HCT116 (cell line): ENCODE measurements around the gene KIAA1586.

Experiments
- CEBPB ChIP-seq: IDR thresholded peaks from 2 replicates; pipeline ENCODE4 v1.6.1; 2012; ENCODE audit warnings: low read depth
- CTCF ChIP-seq, 3 experiments: fragments of 200-600 bp in 1 of 3; sonication (generic) in 1 of 3; IDR thresholded peaks in 2 of 3; conservative IDR thresholded peaks in 1 of 3; 2 replicates each; pipeline ENCODE4 v1.5.1; 2012 to 2017; ENCODE audit warnings: low read depth in 2 of 3, low read length in 2 of 3, antibody characterized with exemption in 1 of 3, borderline replicate concordance in 1 of 3, control low read depth in 1 of 3, mild to moderate bottlenecking in 1 of 3, mixed read lengths in 1 of 3, mixed run types in 1 of 3, moderate library complexity in 1 of 3; ENCODE audit not compliant: insufficient read depth in 1 of 3
- EZH2phosphoT487 ChIP-seq: fragments of 200-600 bp; IDR thresholded peaks from 2 replicates; pipeline ENCODE4 v1.6.1; 2018; ENCODE audit warnings: antibody characterized with exemption, borderline replicate concordance
- FOSL1 ChIP-seq: IDR thresholded peaks from 2 replicates; pipeline ENCODE4 v1.6.1; 2012; ENCODE audit warnings: low read depth
- JUND ChIP-seq: IDR thresholded peaks from 2 replicates; pipeline ENCODE4 v1.6.1; 2012
- MAX ChIP-seq: IDR thresholded peaks from 2 replicates; pipeline ENCODE4 v1.6.1; 2012
- POLR2A ChIP-seq: IDR thresholded peaks from 2 replicates; pipeline ENCODE4 v1.7.0; 2011; ENCODE audit warnings: borderline replicate concordance; ENCODE audit not compliant: insufficient read depth, insufficient read length; ENCODE audit errors: extremely low read depth
- POLR2AphosphoS5 ChIP-seq: IDR thresholded peaks from 2 replicates; pipeline ENCODE4 v1.6.1; 2011; ENCODE audit warnings: mild to moderate bottlenecking, low read depth, low read length, moderate library complexity
- RAD21 ChIP-seq: IDR thresholded peaks from 2 replicates; pipeline ENCODE4 v1.6.1; 2012; ENCODE audit warnings: low read depth, mild to moderate bottlenecking
- SRF ChIP-seq: IDR thresholded peaks from 2 replicates; pipeline ENCODE4 v1.6.1; 2012; ENCODE audit warnings: low read depth
- TCF7L2 ChIP-seq: IDR thresholded peaks from 2 replicates; pipeline ENCODE4 v1.7.0; 2011; ENCODE audit warnings: borderline replicate concordance, inconsistent platforms; ENCODE audit not compliant: insufficient read depth, insufficient read length; ENCODE audit errors: extremely low read depth
- ZNF274 ChIP-seq: fragments of 200-500 bp; sonication (Bioruptor generic); IDR thresholded peaks from 2 replicates; pipeline ENCODE4 v1.6.1; 2014; ENCODE audit warnings: mild to moderate bottlenecking, low read depth, low read length, inconsistent platforms

DNA sequence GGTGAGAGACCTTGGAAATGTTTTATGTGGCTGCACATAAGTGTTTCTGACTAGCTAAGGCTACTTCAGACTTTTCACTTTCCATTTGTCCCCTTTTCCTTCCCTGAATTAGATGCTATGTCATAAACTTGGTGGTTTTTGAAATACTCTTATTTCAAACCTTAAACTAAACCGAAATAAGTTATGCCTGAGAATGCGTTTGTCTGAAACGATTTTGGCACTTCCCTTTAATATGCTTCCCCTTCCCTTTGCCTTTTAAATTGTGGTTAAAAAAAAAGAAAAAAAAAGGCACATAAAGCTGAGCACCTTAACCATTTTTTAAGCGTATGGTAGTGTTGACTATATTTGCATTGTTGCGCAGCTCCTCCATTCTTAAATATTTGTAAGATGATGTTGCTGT, 57.8 kb downstream of the KIAA1586 start:
- TF ChIP-seq CTCF (IDR thresholded peaks at IDR 0.05 in 2 of 3, conservative IDR thresholded peaks at IDR 0.05 in 1 of 3; ENCODE audit: borderline replicate concordance in 1 of 3, insufficient read depth in 1 of 3, low read depth in 2 of 3, low read length in 2 of 3) (no peak), JUND (no peak), EZH2phosphoT487 (no peak), TCF7L2 (no peak), POLR2A (no peak), ZNF274 (no peak), POLR2AphosphoS5 (no peak), FOSL1 (no peak), CEBPB (no peak), RAD21 (no peak), MAX (no peak), SRF (no peak)
